ENCODE results near the gene GLIS1.

Gene GLIS1

GRCh38 chr1:53541263-53541625, 197.7 kb downstream of the GLIS1 start:
- DNase-seq = no peak

GRCh38 chr1:53540604-53541262, 198.2 kb downstream of the GLIS1 start:
- no peak for DNase-seq

GRCh38 chr1:53539711-53540603, 199.0 kb downstream of the GLIS1 start:
- DNase-seq = no peak

- DNase-seq = no peak
Measured at GRCh38 chr1:53539226-53539625, 199.7 kb downstream of the GLIS1 start.

GRCh38 chr1:53536606-53537005, 202.4 kb downstream of the GLIS1 start:
- no peak for DNase-seq

GRCh38 chr1:53535846-53536245, 203.1 kb downstream of the GLIS1 start:
- DNase-seq = no peak

GRCh38 chr1:53535226-53535625, 203.7 kb downstream of the GLIS1 start:
- no peak for DNase-seq

- DNase-seq = no peak
Measured at GRCh38 chr1:53532912-53533311, 206.1 kb downstream of the GLIS1 start.

GRCh38 chr1:53532377-53532776, 206.6 kb downstream of the GLIS1 start:
- no peak for DNase-seq

- DNase-seq = no peak
Measured at GRCh38 chr1:53530550-53530949, 208.4 kb downstream of the GLIS1 start.

GRCh38 chr1:53529555-53529954, 209.4 kb downstream of the GLIS1 start:
- DNase-seq = no peak

GRCh38 chr1:53527368-53527767, 211.6 kb downstream of the GLIS1 start:
- DNase-seq = no peak

GRCh38 chr1:53526451-53527101, 212.4 kb downstream of the GLIS1 start:
- no peak for DNase-seq

- DNase-seq = no peak
Measured at GRCh38 chr1:53525595-53525994, 213.4 kb downstream of the GLIS1 start.

- DNase-seq = no peak
Measured at GRCh38 chr1:53524428-53525375, 214.3 kb downstream of the GLIS1 start.

GRCh38 chr1:53521924-53522552, 216.9 kb downstream of the GLIS1 start:
- no peak for DNase-seq

- DNase-seq = no peak
Measured at GRCh38 chr1:53520481-53520880, 218.5 kb downstream of the GLIS1 start.

- DNase-seq = no peak
Measured at GRCh38 chr1:53519421-53519820, 219.5 kb downstream of the GLIS1 start.

- no peak for DNase-seq
Measured at GRCh38 chr1:53518775-53519174, 220.2 kb downstream of the GLIS1 start.

- no peak for DNase-seq
Measured at GRCh38 chr1:53517821-53518352, 221.1 kb downstream of the GLIS1 start.

- no peak for DNase-seq
Measured at GRCh38 chr1:53517109-53517508, 221.9 kb downstream of the GLIS1 start.

- DNase-seq = no peak
Measured at GRCh38 chr1:53516181-53516580, 222.8 kb downstream of the GLIS1 start.
